ENCODE measurements around the gene ZNF761. TPM values are rescaled to one million over a fixed set of nuclear protein-coding genes. Genes with fewer than 3 reads are reported as not detected.
"Not testable (repeated sequence)": the region's sequence is repeated elsewhere in the genome, so short reads cannot be mapped to it uniquely, and the experiment has no call there.

The ZNF761 gene
- total RNA-seq, 1 experiment from 2014 or later, result 16.4 TPM

GRCh38 chr19:53455828-53456227, 24.0 kb downstream of the ZNF761 start:
- no peak overlapping the region for H3K4me2 ChIP-seq
- H3K9me3 ChIP-seq (ENCODE audit: insufficient read depth, low read depth), result peaks cover 80% of the 10 kb centered on the region
- no peaks in the 10 kb centered on the region for H3K9me2 ChIP-seq (ENCODE audit: insufficient read depth)
- no peak overlapping the region for H2AFZ ChIP-seq
- H3K27me3 ChIP-seq (ENCODE audit: insufficient read depth, low read depth), result no peaks in the 10 kb centered on the region
- BruUV-seq (replicated peaks), result no TSS peak
- no peak overlapping the region for H3K27ac ChIP-seq
- TF ChIP-seq CTCF (conservative IDR thresholded peaks at IDR 0.05) (no peak), EZH2 (IDR thresholded peaks at IDR 0.05; ENCODE audit: low read depth) (no peak)
- DNase-seq, result no peak
- H3K79me2 ChIP-seq (ENCODE audit: low read depth), result no peaks in the 10 kb centered on the region
- H4K20me1 ChIP-seq (ENCODE audit: insufficient read depth), result no peaks in the 10 kb centered on the region
- intact Hi-C loops (cut with micrococcal nuclease; ENCODE audit: unreplicated experiment), result no loop called here
- H3F3A ChIP-seq (ENCODE audit: insufficient read depth, low read depth), result no peaks in the 10 kb centered on the region; the same call in 1 of the 2 replicates
- CTCF ChIA-PET, result no interaction called here
- POLR2A ChIA-PET (ENCODE audit: unreplicated experiment), result no interaction called here
- peaks cover 52% of the 10 kb centered on the region for H3K36me3 ChIP-seq (ENCODE audit: low read depth)
- no peaks in the 10 kb centered on the region for H3K4me1 ChIP-seq (replicated peaks; ENCODE audit: insufficient read depth)
- H3K4me3 ChIP-seq, result no peak overlapping the region

DNA sequence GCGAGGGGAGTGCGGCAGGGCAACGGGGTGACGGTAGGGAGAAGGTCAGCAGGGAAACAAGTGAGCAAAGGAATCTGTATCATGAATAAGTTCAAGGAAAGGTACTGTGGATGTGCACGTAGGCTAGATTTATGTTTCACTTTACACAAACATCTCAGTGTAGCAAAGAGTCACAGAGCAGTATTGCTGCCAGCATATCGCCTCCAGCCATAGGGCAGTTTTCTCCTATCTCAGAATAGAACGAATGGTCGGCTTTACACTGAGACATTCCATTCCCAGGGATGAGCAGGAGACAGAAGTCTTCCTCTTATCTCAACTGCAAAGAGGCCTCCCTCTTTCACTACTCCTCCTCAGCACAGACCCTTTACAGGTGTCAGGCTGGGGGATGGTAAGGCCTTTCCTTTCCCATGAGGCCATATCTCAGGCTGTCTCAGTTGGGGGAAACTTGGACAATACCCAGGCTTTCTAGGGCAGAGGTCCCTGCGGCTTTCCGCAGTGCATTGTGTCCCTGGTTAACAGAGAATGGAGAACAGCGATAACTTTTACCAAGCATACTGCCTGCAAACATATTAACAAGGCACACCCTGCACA, 28.4 kb downstream of the ZNF761 start:
- H3K4me3 ChIP-seq; POLR2A ChIA-PET (ENCODE audit: unreplicated experiment); intact Hi-C loops (cut with micrococcal nuclease; ENCODE audit: unreplicated experiment); H2AFZ ChIP-seq; H3K9me2 ChIP-seq (ENCODE audit: insufficient read depth); CTCF ChIA-PET; H3F3A ChIP-seq (ENCODE audit: insufficient read depth, low read depth); H3K36me3 ChIP-seq (ENCODE audit: low read depth); BruUV-seq (replicated peaks); H4K20me1 ChIP-seq (ENCODE audit: insufficient read depth); H3K79me2 ChIP-seq (ENCODE audit: low read depth); H3K4me1 ChIP-seq (replicated peaks; ENCODE audit: insufficient read depth); H3K27me3 ChIP-seq (ENCODE audit: insufficient read depth, low read depth); DNase-seq; H3K4me2 ChIP-seq; H3K27ac ChIP-seq: not testable (repeated sequence)
- peaks cover 55% of the 10 kb centered on the region for H3K9me3 ChIP-seq (ENCODE audit: insufficient read depth, low read depth)

GRCh38 chr19:53461866-53462265, 30.1 kb downstream of the ZNF761 start:
- Histone ChIP-seq H3K79me2 (ENCODE audit: low read depth) (no peaks in the 10 kb centered on the region), H3F3A (ENCODE audit: insufficient read depth, low read depth) (no peaks in the 10 kb centered on the region; the same call in 1 of the 2 replicates), H3K9me2 (ENCODE audit: insufficient read depth) (no peaks in the 10 kb centered on the region), H3K27ac (no peak overlapping the region), H3K4me2 (no peak overlapping the region), H3K4me1 (replicated peaks; ENCODE audit: insufficient read depth) (no peaks in the 10 kb centered on the region), H3K36me3 (ENCODE audit: low read depth) (no peaks in the 10 kb centered on the region), H3K27me3 (ENCODE audit: insufficient read depth, low read depth) (no peaks in the 10 kb centered on the region), H2AFZ (no peak overlapping the region), H4K20me1 (ENCODE audit: insufficient read depth) (no peaks in the 10 kb centered on the region), H3K4me3 (no peak overlapping the region), H3K9me3 (ENCODE audit: insufficient read depth, low read depth) (peaks cover 41% of the 10 kb centered on the region)
- ChIA-PET CTCF (interaction anchor here (0.5 kb wide), 1 partner anchor 516 kb away, joined by 4 read pairs; no protein-coding TSS in a partner anchor), POLR2A (ENCODE audit: unreplicated experiment) (no interaction called here)
- BruUV-seq (replicated peaks), result no TSS peak
- DNase-seq, result no peak
- intact Hi-C loops (cut with micrococcal nuclease; ENCODE audit: unreplicated experiment), result no loop called here
- TF ChIP-seq CTCF (conservative IDR thresholded peaks at IDR 0.05) (no peak), EZH2 (IDR thresholded peaks at IDR 0.05; ENCODE audit: low read depth) (no peak)

- H3K27me3 ChIP-seq (ENCODE audit: insufficient read depth, low read depth), result no peaks in the 10 kb centered on the region
- H4K20me1 ChIP-seq (ENCODE audit: insufficient read depth), result no peaks in the 10 kb centered on the region
- H3K36me3 ChIP-seq (ENCODE audit: low read depth), result no peaks in the 10 kb centered on the region
- no peaks in the 10 kb centered on the region for H3K79me2 ChIP-seq (ENCODE audit: low read depth)
- TF ChIP-seq CTCF (conservative IDR thresholded peaks at IDR 0.05) (no peak), EZH2 (IDR thresholded peaks at IDR 0.05; ENCODE audit: low read depth) (no peak)
- CTCF ChIA-PET, result no interaction called here
- no peak overlapping the region for H3K4me3 ChIP-seq
- no peaks in the 10 kb centered on the region for H3K4me1 ChIP-seq (replicated peaks; ENCODE audit: insufficient read depth)
- H3K27ac ChIP-seq, result no peak overlapping the region
- H3K9me2 ChIP-seq (ENCODE audit: insufficient read depth), result no peaks in the 10 kb centered on the region
- peaks cover 32% of the 10 kb centered on the region for H3K9me3 ChIP-seq (ENCODE audit: insufficient read depth, low read depth)
- POLR2A ChIA-PET (ENCODE audit: unreplicated experiment), result interaction anchor here (0.6 kb wide), 1 partner anchor 1370 kb away, joined by 5 read pairs; no protein-coding TSS in a partner anchor
- no peak overlapping the region for H2AFZ ChIP-seq
- DNase-seq, result no peak
- no TSS peak for BruUV-seq (replicated peaks)
- intact Hi-C loops (cut with micrococcal nuclease; ENCODE audit: unreplicated experiment), result no loop called here
- no peaks in the 10 kb centered on the region for H3F3A ChIP-seq (ENCODE audit: insufficient read depth, low read depth)
- no peak overlapping the region for H3K4me2 ChIP-seq
These were observed 31.1 kb downstream of the ZNF761 start for GRCh38 chr19:53462861-53463260.

All from PC-9 (cell line).